ENCODE results near the gene FDXR. TPM values are rescaled to one million over a fixed set of nuclear protein-coding genes. Genes with fewer than 3 reads are reported as not detected.

The FDXR gene
- total RNA-seq, 2 donors from 2014 or later: 14.3 to 25.7 TPM

- H3K27ac ChIP-seq: no peak overlapping the region
- H3K27me3 ChIP-seq: no peaks in the 10 kb centered on the region
- ATAC-seq (no peak), DNase-seq (no peak)
- 82 to 94% methylated on average over 6 of the region's 6 CpGs for WGBS, 2 donors
- no peaks in the 10 kb centered on the region for H3K9me3 ChIP-seq
- intact Hi-C loops (cut with DNase I): loop anchor here (5.0 kb wide), 1 partner anchor 127 kb away; no protein-coding TSS in a partner anchor
- TF ChIP-seq POLR2A (IDR thresholded peaks at IDR 0.05): no peak
- H3K36me3 ChIP-seq (replicated peaks in 1 of 2; ENCODE audit: insufficient read depth in 1 of 2, low read depth in 2 of 2): no peaks in the 10 kb centered on the region
- H3K4me1 ChIP-seq: peaks cover 22% of the 10 kb centered on the region
- H3K4me3 ChIP-seq: no peak overlapping the region
Measured at GRCh38 chr17:74868908-74869255, 3.9 kb downstream of the FDXR start.

GRCh38 chr17:74868251-74868907 is 4.4 kb downstream of the FDXR start:
- ATAC-seq: no peak
- Histone ChIP-seq H3K9me3 (no peaks in the 10 kb centered on the region), H3K27me3 (no peaks in the 10 kb centered on the region), H3K36me3 (replicated peaks in 1 of 2; ENCODE audit: insufficient read depth in 1 of 2, low read depth in 2 of 2) (no peaks in the 10 kb centered on the region), H3K4me1 (peaks cover 19% of the 10 kb centered on the region), H3K27ac (no peak overlapping the region), H3K4me3 (no peak overlapping the region)
- 70 to 82% methylated on average over 12 of the region's 12 CpGs for WGBS, 2 donors
- DNase-seq: no peak
- intact Hi-C loops (cut with DNase I): loop anchor here (5.0 kb wide), 1 partner anchor 126 kb away; no protein-coding TSS in a partner anchor
- TF ChIP-seq CTCF (IDR thresholded peaks at IDR 0.05) (no peak), POLR2A (IDR thresholded peaks at IDR 0.05) (no peak)

- 78 to 81% methylated on average over 7 to 19 of the region's 19 CpGs for WGBS, 2 donors
- Histone ChIP-seq H3K27me3 (peaks cover 0 to 9% of the 10 kb centered on the region in 2 donors), H3K4me3 (no peak overlapping the region), H3K27ac (no peak overlapping the region), H3K36me3 (replicated peaks in 1 of 2; ENCODE audit: insufficient read depth in 1 of 2, low read depth in 2 of 2) (no peaks in the 10 kb centered on the region), H3K9me3 (no peaks in the 10 kb centered on the region), H3K4me1 (peaks cover 13% of the 10 kb centered on the region)
- DNase-seq (no peak), ATAC-seq (no peak)
- intact Hi-C loops (cut with DNase I): loop anchor here (5.0 kb wide), 1 partner anchor 124 kb away; no protein-coding TSS in a partner anchor
- TF ChIP-seq POLR2A (IDR thresholded peaks at IDR 0.05) (no peak), CTCF (IDR thresholded peaks at IDR 0.05) (no peak)
Measured at GRCh38 chr17:74866198-74866835, 6.5 kb downstream of the FDXR start.

GRCh38 chr17:74865504-74866197 is 7.1 kb downstream of the FDXR start:
- intact Hi-C loops (cut with DNase I): loop anchor here (5.0 kb wide), 1 partner anchor 123 kb away; no protein-coding TSS in a partner anchor
- WGBS, 2 donors: 71 to 78% methylated on average over 7 to 19 of the region's 19 CpGs
- Histone ChIP-seq H3K4me1 (peaks cover 14% of the 10 kb centered on the region), H3K27ac (no peak overlapping the region), H3K36me3 (replicated peaks in 1 of 2; ENCODE audit: insufficient read depth in 1 of 2, low read depth in 2 of 2) (no peaks in the 10 kb centered on the region), H3K27me3 (peaks cover 4 to 15% of the 10 kb centered on the region in 2 donors), H3K4me3 (no peak overlapping the region), H3K9me3 (no peaks in the 10 kb centered on the region)
- ATAC-seq (no peak), DNase-seq (no peak)
- TF ChIP-seq POLR2A (IDR thresholded peaks at IDR 0.05) (no peak), CTCF (IDR thresholded peaks at IDR 0.05) (no peak)

- ATAC-seq (peak; percentile 67), DNase-seq (peak; percentile 73 to 82 (median 78))
- intact Hi-C loops (cut with DNase I): loop anchor here (5.0 kb wide), 2 partner anchors 73 to 123 kb away; no protein-coding TSS in a partner anchor
- Histone ChIP-seq H3K9me3 (no peaks in the 10 kb centered on the region), H3K36me3 (replicated peaks in 1 of 2; ENCODE audit: insufficient read depth in 1 of 2, low read depth in 2 of 2) (no peaks in the 10 kb centered on the region), H3K4me3 (no peak overlapping the region), H3K27me3 (peaks cover 4 to 22% of the 10 kb centered on the region in 2 donors), H3K4me1 (peaks cover 21% of the 10 kb centered on the region), H3K27ac (no peak overlapping the region)
- TF ChIP-seq CTCF (IDR thresholded peaks at IDR 0.05) (peak; percentile 90 to 94 (median 92)), POLR2A (IDR thresholded peaks at IDR 0.05) (no peak)
- 20 to 21% methylated on average over 10 to 11 of the region's 11 CpGs for WGBS, 2 donors
Measured at GRCh38 chr17:74864866-74865395, 7.9 kb downstream of the FDXR start.
